GM23338 (cell line): Measurements from ENCODE around the gene DHX38. TPM values are rescaled to one million over a fixed set of nuclear protein-coding genes. Genes with fewer than 3 reads are reported as not detected.

Experiments used
- ATAC-seq: fragments of 200-7000 bp; cut with Tn5 transposase; 3 replicates; pipeline ENCODE4 v1.9.1; 2020
- DNase-seq: peaks from one replicate; pipeline ENCODE4 v3.0.0-alpha.2; 2015; ENCODE audit warnings: low spot score
- H2AFZ ChIP-seq: fragments of 200-600 bp; sonication (generic); 2 replicates; pipeline ENCODE4 v1.8.0; 2016; ENCODE audit warnings: antibody characterized with exemption, mild to moderate bottlenecking, moderate library complexity
- H3F3A ChIP-seq: fragments of 200-600 bp; sonication (generic); replicated peaks from 2 replicates; pipeline ENCODE4 v1.8.0; 2017; ENCODE audit warnings: antibody characterized with exemption, mixed run types, low read depth
- H3K27ac ChIP-seq: fragments of 200-600 bp; sonication (generic); 2 replicates; pipeline ENCODE4 v1.6.1; 2016; ENCODE audit warnings: low read depth
- H3K27me3 ChIP-seq: fragments of 200-600 bp; sonication (generic); 2 replicates; pipeline ENCODE4 v1.8.0; 2016; ENCODE audit warnings: mild to moderate bottlenecking, mixed run types, moderate library complexity; ENCODE audit not compliant: insufficient read depth
- H3K36me3 ChIP-seq: fragments of 200-600 bp; sonication (generic); 2 replicates; pipeline ENCODE4 v1.8.0; 2016; ENCODE audit warnings: mild to moderate bottlenecking; ENCODE audit not compliant: insufficient read depth
- H3K4me1 ChIP-seq: fragments of 200-600 bp; sonication (generic); 2 replicates; pipeline ENCODE4 v1.8.0; 2016; ENCODE audit warnings: mild to moderate bottlenecking, moderate library complexity; ENCODE audit not compliant: insufficient read depth
- H3K4me2 ChIP-seq: fragments of 200-600 bp; sonication (generic); 2 replicates; pipeline ENCODE4 v1.7.1; 2017; ENCODE audit warnings: mixed run types
- H3K4me3 ChIP-seq: fragments of 200-600 bp; sonication (generic); 2 replicates; pipeline ENCODE4 v1.6.1; 2016; ENCODE audit warnings: mixed run types
- H3K79me2 ChIP-seq: fragments of 200-600 bp; sonication (generic); replicated peaks from 2 replicates; pipeline ENCODE4 v1.8.0; 2017; ENCODE audit warnings: mild to moderate bottlenecking; ENCODE audit not compliant: insufficient read depth
- H3K9me2 ChIP-seq: fragments of 200-600 bp; sonication (generic); 2 replicates; pipeline ENCODE4 v1.8.0; 2017; ENCODE audit not compliant: insufficient read depth
- H4K20me1 ChIP-seq: fragments of 200-600 bp; sonication (generic); replicated peaks from 2 replicates; pipeline ENCODE4 v1.8.0; 2017; ENCODE audit warnings: mild to moderate bottlenecking; ENCODE audit not compliant: insufficient read depth
- H3K27ac Mint-ChIP-seq: 2 replicates; pipeline ENCODE4 v1.8.0; 2020; ENCODE audit warnings: inconsistent platforms, mild to moderate bottlenecking, moderate library complexity, mixed read lengths
- H3K27me3 Mint-ChIP-seq: 3 replicates; pipeline ENCODE4 v1.8.0; 2022; ENCODE audit warnings: low read depth, mild to moderate bottlenecking, moderate library complexity, mixed read lengths, inconsistent platforms; ENCODE audit not compliant: insufficient read depth, poor library complexity
- H3K36me3 Mint-ChIP-seq: 3 replicates; pipeline ENCODE4 v1.8.0; 2021; ENCODE audit warnings: low read depth, mild to moderate bottlenecking, inconsistent platforms, moderate library complexity, mixed read lengths
- H3K4me1 Mint-ChIP-seq: 3 replicates; pipeline ENCODE4 v1.8.0; 2020; ENCODE audit warnings: mild to moderate bottlenecking, inconsistent platforms, mixed read lengths
- H3K4me3 Mint-ChIP-seq: 3 replicates; pipeline ENCODE4 v1.8.0; 2021; ENCODE audit warnings: moderate library complexity, mild to moderate bottlenecking, inconsistent platforms, mixed read lengths
- H3K9me3 Mint-ChIP-seq: 3 replicates; pipeline ENCODE4 v1.8.0; 2020; ENCODE audit warnings: moderate library complexity, mild to moderate bottlenecking, inconsistent platforms, mixed read lengths
- CREB1 ChIP-seq: fragments of 250-450 bp; sonication (Bioruptor Pico); IDR thresholded peaks from 2 replicates; pipeline ENCODE4 v1.5.0; 2020; ENCODE audit warnings: low read depth, mild to moderate bottlenecking, moderate library complexity
- EZH2 ChIP-seq: fragments of 200-600 bp; sonication (generic); IDR thresholded peaks from one replicate; pipeline ENCODE4 v1.8.0; 2017; ENCODE audit warnings: antibody characterized with exemption, mild to moderate bottlenecking, low read depth; ENCODE audit not compliant: unreplicated experiment
- EZH2phosphoT487 ChIP-seq: fragments of 200-600 bp; sonication (generic); IDR thresholded peaks from one replicate; pipeline ENCODE4 v1.8.1; 2018; ENCODE audit warnings: antibody characterized with exemption; ENCODE audit not compliant: unreplicated experiment
- NANOG ChIP-seq: IDR thresholded peaks from 2 replicates; pipeline ENCODE4 v1.6.1; 2016; ENCODE audit warnings: antibody characterized with exemption, borderline replicate concordance
- ZNF114 ChIP-seq: fragments of 250-450 bp; sonication (Bioruptor Pico); IDR thresholded peaks from 2 replicates; pipeline ENCODE4 v1.5.0; 2020; ENCODE audit warnings: mild to moderate bottlenecking, moderate library complexity
- ZNF331 ChIP-seq: fragments of 250-450 bp; sonication (Bioruptor Pico); IDR thresholded peaks from 2 replicates; pipeline ENCODE4 v1.5.0; 2020; ENCODE audit warnings: low read depth, mild to moderate bottlenecking, moderate library complexity
- polyA plus RNA-seq: library from polyadenylated mRNA; unstranded; fragments of >200 nt; fragmentation: Nextera tagmentation; extraction: Ambion mirVana; gene quantifications from 2 replicates; pipeline ENCODE4 v1.2.1, GENCODE V29; 2016
- total RNA-seq: library from RNA; depleted of rRNA; stranded (reverse); fragments of >200 nt; shearing (Covaris generic); gene quantifications from 2 replicates; pipeline ENCODE4 v1.2.3, GENCODE V29; 2014
- TF ChIP-seq, protein P1 (sequence below), 2 experiments: fragments of 200-600 bp in 1 of 2; sonication (generic) in 1 of 2; conservative IDR thresholded peaks; 2 replicates each; pipeline versions ENCODE4 v1.5.1 to v1.6.1; 2016 to 2017; ENCODE audit warnings: antibody characterized with exemption in 2 of 2, low read depth in 2 of 2, mild to moderate bottlenecking in 2 of 2, moderate library complexity in 1 of 2
- TF ChIP-seq, protein P2 (sequence below): IDR thresholded peaks from 2 replicates; pipeline ENCODE4 v1.6.1; 2016; ENCODE audit warnings: antibody characterized with exemption

DHX38 gene
- total and polyA plus RNA-seq, 2 experiments from 2014 or later: 31.4 to 46.4 TPM

GRCh38 chr16:72085002-72085401 is 8.6 kb upstream of the DHX38 start:
- H3K9me3 Mint-ChIP-seq: peaks cover 15% of the 10 kb centered on the region
- H3K4me3 Mint-ChIP-seq: no peak overlapping the region
- H3K79me2 ChIP-seq: no peaks in the 10 kb centered on the region

GRCh38 chr16:72091217-72091616 is 2.4 kb upstream of the DHX38 start:
- Histone ChIP-seq H3K4me1 (peaks cover 14% of the 10 kb centered on the region), H3K4me3 (no peak overlapping the region), H3F3A (no peaks in the 10 kb centered on the region), H3K79me2 (peaks cover 48% of the 10 kb centered on the region), H3K36me3 (peaks cover 10% of the 10 kb centered on the region; the same call in 1 of the 2 replicates), H3K9me2 (no peaks in the 10 kb centered on the region), H2AFZ (no peak overlapping the region), H4K20me1 (peaks cover 7% of the 10 kb centered on the region; the same call in 1 of the 2 replicates), H3K27me3 (no peaks in the 10 kb centered on the region), H3K27ac (no peak overlapping the region), H3K4me2 (no peak overlapping the region)
- Mint-ChIP-seq H3K36me3 (peaks cover 38% of the 10 kb centered on the region), H3K9me3 (no peaks in the 10 kb centered on the region), H3K4me3 (no peak overlapping the region), H3K4me1 (peaks cover 10% of the 10 kb centered on the region), H3K27ac (no peak overlapping the region), H3K27me3 (no peaks in the 10 kb centered on the region)
- TF ChIP-seq, protein P1, sequence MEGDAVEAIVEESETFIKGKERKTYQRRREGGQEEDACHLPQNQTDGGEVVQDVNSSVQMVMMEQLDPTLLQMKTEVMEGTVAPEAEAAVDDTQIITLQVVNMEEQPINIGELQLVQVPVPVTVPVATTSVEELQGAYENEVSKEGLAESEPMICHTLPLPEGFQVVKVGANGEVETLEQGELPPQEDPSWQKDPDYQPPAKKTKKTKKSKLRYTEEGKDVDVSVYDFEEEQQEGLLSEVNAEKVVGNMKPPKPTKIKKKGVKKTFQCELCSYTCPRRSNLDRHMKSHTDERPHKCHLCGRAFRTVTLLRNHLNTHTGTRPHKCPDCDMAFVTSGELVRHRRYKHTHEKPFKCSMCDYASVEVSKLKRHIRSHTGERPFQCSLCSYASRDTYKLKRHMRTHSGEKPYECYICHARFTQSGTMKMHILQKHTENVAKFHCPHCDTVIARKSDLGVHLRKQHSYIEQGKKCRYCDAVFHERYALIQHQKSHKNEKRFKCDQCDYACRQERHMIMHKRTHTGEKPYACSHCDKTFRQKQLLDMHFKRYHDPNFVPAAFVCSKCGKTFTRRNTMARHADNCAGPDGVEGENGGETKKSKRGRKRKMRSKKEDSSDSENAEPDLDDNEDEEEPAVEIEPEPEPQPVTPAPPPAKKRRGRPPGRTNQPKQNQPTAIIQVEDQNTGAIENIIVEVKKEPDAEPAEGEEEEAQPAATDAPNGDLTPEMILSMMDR (conservative IDR thresholded peaks at IDR 0.05; ENCODE audit: low read depth in 2 of 2): no peak
- no peak for TF ChIP-seq CREB1 (CRISPR knock-in tag)
- DNase-seq (no peak), ATAC-seq (no peak)

More at GRCh38 chr16:72085002-72085401, 8.6 kb upstream of the DHX38 start:
- no peaks in the 10 kb centered on the region for H3K4me1 Mint-ChIP-seq
- H3K9me2 ChIP-seq: no peaks in the 10 kb centered on the region; the same call in 1 of the 2 replicates
- H3K4me2 ChIP-seq: no peak overlapping the region
- H4K20me1 ChIP-seq: no peaks in the 10 kb centered on the region
- H2AFZ ChIP-seq: no peak overlapping the region
- DNase-seq: no peak
- no peaks in the 10 kb centered on the region for H3F3A ChIP-seq
- H3K4me1 ChIP-seq: no peaks in the 10 kb centered on the region
- H3K27ac ChIP-seq: no peak overlapping the region
- H3K4me3 ChIP-seq: no peak overlapping the region
- no peak for TF ChIP-seq ZNF114 (CRISPR knock-in tag)
- TF ChIP-seq EZH2: no peak
- no peak for TF ChIP-seq EZH2phosphoT487
- TF ChIP-seq, protein P1 (conservative IDR thresholded peaks at IDR 0.05; ENCODE audit: low read depth in 2 of 2): no peak
- no peak for TF ChIP-seq ZNF331 (CRISPR knock-in tag)
- TF ChIP-seq NANOG: no peak
- TF ChIP-seq, protein P2, sequence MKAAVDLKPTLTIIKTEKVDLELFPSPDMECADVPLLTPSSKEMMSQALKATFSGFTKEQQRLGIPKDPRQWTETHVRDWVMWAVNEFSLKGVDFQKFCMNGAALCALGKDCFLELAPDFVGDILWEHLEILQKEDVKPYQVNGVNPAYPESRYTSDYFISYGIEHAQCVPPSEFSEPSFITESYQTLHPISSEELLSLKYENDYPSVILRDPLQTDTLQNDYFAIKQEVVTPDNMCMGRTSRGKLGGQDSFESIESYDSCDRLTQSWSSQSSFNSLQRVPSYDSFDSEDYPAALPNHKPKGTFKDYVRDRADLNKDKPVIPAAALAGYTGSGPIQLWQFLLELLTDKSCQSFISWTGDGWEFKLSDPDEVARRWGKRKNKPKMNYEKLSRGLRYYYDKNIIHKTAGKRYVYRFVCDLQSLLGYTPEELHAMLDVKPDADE: no peak
- ATAC-seq: no peak
- peaks cover 59% of the 10 kb centered on the region for H3K36me3 Mint-ChIP-seq
- peaks cover 3% of the 10 kb centered on the region for H3K27me3 Mint-ChIP-seq
- H3K27me3 ChIP-seq: no peaks in the 10 kb centered on the region
- peaks cover 10% of the 10 kb centered on the region; the same call in 1 of the 2 replicates for H3K36me3 ChIP-seq
- no peak overlapping the region for H3K27ac Mint-ChIP-seq
